GM12865 (cell line): ENCODE data around the gene MYO1F.
A peak's percentile ranks its signal among the peaks of the same experiment; 100 is the strongest.

Source experiments
- DNase-seq: peaks from one replicate; pipeline ENCODE4 v3.0.0; 2010; ENCODE audit warnings: low read depth
- H3K4me3 ChIP-seq: 2 replicates; pipeline ENCODE4 v1.5.1; 2011; ENCODE audit warnings: mild to moderate bottlenecking, low read depth, low read length, control low read depth
- CTCF ChIP-seq: IDR thresholded peaks from 2 replicates; pipeline ENCODE4 v1.5.1; 2011; ENCODE audit warnings: low read length, control low read depth, low read depth, inconsistent platforms; ENCODE audit not compliant: insufficient read depth; ENCODE audit errors: missing control alignments

The MYO1F gene

GRCh38 chr19:8585894-8586750 lies 8.9 kb upstream of the MYO1F start:
- no peak overlapping the region for H3K4me3 ChIP-seq
- peak; percentile 64 for DNase-seq
- TF ChIP-seq CTCF = peak; percentile 70

GRCh38 chr19:8584965-8585893 lies 8.0 kb upstream of the MYO1F start:
- no peak for DNase-seq
- no peak for TF ChIP-seq CTCF
- no peak overlapping the region for H3K4me3 ChIP-seq

GRCh38 chr19:8580710-8581281 lies 3.6 kb upstream of the MYO1F start:
- no peak overlapping the region for H3K4me3 ChIP-seq
- DNase-seq = peak; percentile 85
- TF ChIP-seq CTCF = peak; percentile 99

- peak; percentile 82 for DNase-seq
- peak; percentile 91 for TF ChIP-seq CTCF
- H3K4me3 ChIP-seq = no peak overlapping the region
These were observed 1.5 kb upstream of the MYO1F start for GRCh38 chr19:8578642-8579265.

GRCh38 chr19:8577741-8578140 lies 499 bp upstream of the MYO1F start:
- TF ChIP-seq CTCF = no peak
- no peak for DNase-seq
- H3K4me3 ChIP-seq = peak overlapping the region; percentile 70

GRCh38 chr19:8576273-8576993 lies 809 bp downstream of the MYO1F start:
- TF ChIP-seq CTCF = no peak
- peak overlapping the region; percentile 70 for H3K4me3 ChIP-seq
- DNase-seq = peak; percentile 51
